GM18502 (cell line): Measurements from ENCODE around the gene TPCN2.
A peak's percentile ranks its signal among the peaks of the same experiment; 100 is the strongest.

Experiments used
- ATAC-seq: cut with Tn5 transposase; IDR thresholded peaks from one replicate; pipeline ENCODE4 v1.9.1; 2021; ENCODE audit warnings: mild to moderate bottlenecking; ENCODE audit not compliant: unreplicated experiment, poor library complexity

The TPCN2 gene

DNA sequence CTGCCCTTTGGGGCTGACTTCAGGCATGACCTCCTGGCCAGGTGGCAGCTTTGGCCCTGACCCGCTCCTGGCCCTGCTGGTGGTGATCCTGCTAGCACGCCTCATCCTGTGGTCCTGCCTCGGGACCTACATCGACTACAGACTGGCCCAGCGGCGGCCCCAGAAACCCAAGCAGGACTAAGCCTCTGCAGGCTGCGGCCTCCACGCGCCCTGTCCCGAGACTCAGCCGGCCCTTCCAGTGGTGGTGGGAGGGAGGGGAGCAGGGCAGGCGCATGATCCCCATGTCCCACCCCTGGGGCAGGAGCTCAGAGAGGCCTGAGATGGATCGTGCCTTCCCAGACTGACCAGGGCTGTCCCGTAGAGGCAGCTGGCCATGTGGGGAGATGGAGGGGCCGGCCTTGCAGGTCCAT, 109.1 kb downstream of the TPCN2 start:
- ATAC-seq, result no peak

DNA sequence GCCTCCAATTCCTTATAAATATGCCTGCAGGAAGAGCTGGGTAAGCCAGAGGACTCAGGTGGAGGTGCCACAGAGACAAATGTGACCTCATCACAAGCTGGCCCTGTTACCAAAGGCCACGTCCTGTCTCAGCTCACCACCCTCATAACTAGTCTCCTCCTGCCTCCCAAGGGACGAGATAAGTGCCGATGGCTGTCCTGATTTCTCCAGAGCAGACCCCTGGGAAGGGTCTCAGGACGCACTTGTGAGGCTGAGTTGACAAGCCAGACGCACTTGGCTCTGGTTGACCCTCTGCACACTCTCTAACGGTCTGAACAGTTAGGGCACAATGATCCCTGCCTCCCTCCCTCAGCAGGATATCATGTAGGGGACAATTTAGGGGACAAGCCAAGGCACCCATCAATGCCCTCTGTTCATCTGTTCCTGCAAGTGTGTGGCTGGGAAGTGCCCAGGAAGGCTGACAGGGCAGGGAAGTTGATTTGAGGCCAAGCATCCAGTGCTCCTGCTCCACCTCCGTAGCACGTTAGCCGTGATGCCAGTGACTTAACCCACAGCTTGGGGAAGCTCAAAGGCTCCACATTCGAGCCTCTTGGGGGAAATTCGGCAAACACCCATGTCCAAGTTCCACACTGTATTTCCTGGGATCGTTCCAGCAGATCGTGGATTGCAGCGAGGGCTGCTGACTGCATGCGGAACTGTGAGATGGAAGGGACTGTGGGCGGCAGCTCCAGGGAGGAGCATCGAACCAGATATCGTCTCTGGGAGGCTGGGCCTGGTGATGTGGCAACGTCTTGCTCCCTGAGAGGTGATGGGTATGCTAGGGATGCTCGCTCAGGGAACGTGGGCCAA, 109.8 kb downstream of the TPCN2 start:
- no peak for ATAC-seq

DNA sequence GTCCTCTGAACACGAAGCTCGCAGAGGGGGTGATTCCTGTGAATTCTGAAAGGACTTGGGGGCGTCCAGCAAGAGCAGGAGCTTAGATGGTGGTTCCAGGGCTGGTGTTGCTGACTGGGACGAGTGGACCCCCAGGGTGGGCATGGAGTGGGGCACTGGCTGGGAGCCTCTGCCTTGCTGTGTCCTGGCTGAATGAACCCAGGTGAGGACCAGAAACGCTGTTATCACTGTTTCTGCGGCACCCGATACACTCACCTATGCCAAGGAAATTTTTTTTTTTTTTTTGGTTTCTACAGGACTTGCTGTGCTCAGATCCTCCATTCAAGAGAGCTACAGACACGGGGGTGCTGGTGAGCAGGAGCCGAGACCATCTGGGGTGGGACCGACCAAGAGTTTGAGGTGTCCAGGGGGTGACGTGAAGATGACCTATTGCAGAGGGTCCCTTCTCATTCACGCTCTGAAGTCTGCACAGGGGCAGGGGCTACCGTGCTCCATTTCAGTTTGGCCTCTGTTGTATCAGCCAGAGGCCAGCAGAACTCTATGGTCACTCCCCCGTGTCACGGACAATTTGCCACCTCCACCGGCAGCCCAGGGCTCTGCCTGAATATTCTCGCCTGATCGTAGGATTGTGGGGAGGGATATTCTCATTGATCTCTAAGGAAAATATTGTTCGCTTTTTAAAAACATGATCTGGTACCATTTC, 110.6 kb downstream of the TPCN2 start:
- ATAC-seq, result no peak

DNA sequence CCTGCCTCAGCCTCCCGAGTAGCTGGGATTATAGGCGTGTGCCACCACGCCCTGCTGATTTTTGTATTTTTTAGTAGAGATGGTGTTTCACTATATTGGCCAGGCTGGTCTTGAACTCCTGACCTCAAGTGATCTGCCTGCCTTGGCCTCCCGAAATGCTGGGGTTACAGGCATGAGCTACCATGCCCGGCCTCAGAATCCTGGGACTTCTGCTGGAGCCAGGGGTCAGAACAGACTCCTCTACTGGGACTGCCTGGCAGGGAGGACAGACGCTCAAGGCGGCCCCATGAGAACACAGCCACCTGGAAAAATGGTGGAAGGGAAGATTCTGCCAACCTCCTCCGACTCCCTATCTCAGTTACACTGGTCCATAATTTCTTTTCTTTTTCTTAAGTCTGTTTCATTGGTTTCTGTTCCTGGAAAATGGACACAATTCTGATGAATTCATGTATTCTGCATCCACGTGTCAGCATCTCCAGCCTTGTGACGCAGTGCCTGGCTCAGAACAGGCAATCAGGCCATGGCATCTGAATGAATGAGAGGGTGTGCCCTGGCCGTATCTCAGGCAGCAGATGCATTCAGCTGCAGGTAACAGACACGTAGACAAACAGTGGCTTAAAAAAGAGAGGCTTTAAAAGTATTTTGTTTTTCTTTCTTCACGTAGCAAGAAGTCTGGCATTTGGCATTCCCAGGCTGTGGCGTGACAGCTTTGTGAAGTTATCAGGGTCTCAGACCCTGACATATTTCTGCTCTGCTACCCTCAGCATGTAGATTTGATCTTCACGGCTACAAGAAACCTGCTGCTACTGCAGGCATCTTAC, 111.8 kb downstream of the TPCN2 start:
- ATAC-seq, result no peak

DNA sequence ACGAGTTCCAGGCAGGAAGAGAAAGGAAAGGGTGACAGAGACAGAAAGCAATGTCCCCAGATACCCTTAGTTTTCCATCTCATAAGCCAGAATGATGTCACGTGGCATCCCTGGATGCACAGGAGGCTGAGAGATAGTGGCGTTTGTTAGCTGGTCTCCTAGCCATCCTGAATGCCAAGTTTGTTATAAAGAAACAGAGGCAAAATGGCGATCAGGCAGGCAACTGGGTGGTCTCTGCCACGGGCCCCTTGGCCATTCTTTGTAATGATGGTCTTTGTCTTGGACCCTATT, 112.3 kb downstream of the TPCN2 start:
- ATAC-seq, result no peak

DNA sequence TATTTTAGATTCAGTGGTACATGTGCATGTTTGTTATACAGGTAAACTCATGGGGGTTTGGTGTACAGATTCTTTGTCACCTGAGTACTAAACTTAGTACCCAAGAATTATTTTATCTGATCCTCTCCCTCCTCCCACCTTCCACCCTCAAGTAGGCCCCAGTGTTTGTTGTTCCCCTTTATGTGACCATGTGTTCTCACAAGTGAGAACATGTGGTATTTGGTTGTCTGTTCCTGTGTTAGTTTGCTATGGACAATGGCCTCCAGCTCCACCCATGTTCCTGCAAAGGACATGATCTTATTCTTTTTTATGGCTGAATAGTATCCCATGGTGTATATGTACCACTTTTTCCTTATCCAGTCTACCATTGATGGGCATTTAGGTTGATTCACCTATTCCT, 113.8 kb downstream of the TPCN2 start:
- no peak for ATAC-seq

DNA sequence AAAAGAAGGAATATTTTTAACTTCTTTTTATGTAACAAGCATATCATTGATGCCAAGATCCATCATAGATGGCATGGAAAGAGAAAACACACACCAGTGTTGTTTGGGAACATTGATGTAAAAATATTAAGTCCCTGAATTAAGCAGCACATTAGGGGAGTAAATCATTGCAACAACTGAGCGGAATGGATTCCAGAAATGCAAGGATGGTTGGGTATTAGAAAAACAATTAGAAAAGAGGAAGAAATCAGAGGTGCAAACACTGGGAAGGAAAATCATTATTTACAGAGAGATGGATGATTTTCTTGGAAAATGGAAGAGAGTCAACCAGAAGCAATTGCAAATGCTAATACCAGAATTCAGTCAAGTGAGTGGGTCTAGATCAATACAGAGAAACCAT, 115.1 kb downstream of the TPCN2 start:
- ATAC-seq, result no peak

DNA sequence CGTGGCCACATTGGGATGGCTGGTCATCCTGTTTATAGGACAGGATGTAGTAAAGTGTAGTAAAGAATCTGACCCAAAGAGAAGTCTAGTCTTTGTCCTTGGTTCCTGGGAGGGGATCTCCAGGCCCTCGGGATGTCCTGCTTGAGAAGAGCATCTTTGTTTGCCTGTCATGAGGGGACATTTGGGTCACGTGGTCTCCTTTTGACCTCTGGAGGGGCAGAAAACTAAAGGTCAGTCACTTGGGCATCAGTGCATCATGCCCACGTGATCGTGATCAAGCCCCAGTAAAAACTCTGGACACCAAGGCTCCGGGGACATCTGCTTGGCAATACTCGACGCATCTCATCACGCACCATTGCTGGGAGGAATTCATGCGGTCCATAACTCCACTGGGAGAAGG, 116.1 kb downstream of the TPCN2 start:
- ATAC-seq, result no peak

DNA sequence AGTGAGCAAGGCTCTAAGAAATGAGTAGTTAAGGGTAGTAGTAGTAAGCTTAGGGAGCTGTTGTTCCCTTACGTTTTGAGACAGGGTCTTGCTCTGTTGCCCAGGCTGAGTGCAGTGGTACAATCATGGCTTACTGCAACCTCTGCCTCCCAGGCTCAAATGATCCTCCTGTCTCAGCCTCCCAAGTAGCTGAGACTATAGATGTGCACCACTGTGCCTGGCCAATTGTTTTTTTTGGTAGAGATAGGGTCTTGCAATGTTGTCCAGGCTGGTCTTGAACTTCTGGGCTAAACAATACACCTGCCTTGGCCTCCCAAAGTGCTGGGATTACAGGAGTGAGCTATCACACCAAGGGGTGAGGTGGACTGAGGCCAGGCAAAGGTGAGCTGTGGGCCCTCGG, 117.0 kb downstream of the TPCN2 start:
- ATAC-seq, result no peak

DNA sequence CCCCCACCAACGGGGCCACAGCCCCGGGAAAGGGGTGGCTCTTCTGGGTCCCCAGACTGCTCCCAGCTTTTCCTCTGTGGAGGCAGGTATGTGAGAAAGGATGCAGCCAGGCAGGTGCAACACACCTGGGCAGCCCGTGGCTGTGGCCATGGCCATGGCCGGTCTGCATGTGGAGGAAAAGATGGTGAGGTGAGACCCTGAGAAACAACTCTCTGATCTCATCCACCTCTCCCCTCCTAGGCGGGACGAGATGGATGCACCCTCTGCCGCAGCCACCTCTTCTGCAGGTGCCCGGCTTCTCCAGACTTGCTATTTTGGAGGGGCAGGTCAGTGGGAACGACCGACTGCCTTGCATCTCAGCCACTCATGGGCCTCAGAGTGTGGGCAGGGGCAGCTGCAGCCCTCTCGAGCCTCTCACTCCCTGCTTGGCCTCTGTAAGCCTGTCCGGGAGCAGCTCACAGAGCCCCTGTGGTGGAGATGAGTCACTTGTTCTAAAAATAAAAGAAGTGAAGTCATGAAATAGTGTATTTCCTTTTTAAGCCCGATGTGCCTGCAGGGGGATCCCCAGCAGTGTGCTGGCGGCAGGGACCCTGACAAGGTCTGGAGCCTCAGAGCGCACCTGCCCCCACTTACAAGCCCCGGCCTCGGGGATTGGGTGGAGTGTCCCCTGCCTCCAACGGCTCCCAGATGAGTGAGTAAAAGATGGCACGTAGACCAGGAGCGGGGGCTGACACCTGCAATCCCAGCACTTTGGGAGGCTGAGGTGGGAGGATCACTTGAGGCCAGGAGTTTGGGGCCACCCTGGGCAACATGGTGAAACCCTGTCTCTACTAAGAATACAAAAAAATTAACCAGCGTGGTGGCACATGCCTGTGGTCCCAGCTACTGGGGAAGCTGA, 117.7 kb downstream of the TPCN2 start:
- peak; percentile 93 for ATAC-seq

DNA sequence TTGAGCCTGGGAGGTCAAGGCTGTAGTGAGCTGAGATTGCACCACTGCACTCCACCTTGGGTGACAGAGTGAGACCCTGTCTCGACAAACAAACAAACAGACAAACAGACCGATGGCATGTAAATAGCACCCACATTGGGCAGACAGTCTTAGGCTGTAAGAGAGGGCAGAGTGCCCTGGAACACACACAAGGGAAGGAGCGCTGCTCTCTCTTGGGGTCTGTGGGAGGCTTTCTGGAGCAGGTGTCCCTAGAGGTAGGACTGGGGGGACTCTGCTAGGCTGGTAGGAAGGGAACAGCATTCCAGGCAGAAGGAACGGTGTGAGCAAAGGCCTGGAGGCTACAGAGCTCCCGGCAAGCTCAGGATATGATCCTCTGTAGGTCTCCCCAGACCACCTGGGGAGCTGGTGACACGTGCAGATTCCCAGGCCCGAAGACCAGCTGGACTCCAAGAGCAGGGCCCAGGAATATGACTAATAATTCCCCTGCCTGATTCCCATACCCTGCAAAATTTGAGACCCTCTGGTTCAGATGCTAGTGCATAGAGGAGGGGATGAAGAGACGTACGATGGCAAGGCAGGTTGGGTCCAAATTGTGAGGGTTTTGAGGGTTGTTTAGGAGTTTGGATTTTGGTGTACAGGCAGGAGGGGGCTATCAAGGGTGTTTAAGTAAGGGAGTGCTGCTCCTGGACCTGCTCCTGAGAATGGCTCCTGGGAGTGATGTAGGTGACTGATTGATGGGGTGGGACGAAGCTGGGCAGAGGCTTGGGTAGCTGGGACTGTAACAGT, 118.6 kb downstream of the TPCN2 start:
- ATAC-seq, result peak; percentile 17

DNA sequence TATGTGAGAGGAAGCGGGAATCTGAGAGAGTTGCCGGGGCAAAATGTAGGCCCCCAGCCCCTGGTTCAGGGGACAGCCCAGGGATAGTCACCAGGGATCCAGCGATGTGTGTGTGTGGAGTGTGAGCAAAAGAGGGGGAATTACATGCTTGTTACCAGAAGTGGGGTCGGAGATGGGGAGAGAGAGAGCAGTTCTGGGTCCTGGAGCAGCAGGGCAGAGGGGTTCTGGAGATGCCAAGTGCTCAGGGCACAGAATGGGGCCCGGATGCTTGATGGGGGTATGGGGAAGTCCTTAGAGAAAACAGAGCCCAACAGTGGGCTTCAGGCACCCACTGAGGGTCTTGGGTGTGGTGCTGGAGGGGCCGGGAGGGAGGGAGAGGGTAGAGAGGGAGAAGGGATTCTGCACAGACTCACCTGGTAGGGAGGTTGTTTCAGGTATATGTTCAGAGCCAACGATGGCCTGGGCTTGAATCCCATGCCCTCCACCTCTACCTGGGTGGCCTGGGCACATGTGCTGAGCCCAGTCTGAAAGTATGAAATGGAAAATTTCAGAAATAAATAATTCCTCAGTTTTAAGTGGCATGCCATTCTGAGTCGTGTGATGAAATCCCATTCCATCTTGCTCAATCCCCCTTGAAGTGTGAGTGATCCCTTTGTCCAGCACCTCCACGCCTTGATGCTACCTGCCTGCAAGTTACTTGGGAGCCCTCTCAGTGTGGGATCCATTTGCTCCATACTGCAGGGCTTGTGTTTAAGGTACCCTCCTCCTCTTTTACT, 119.4 kb downstream of the TPCN2 start:
- ATAC-seq, result no peak

DNA sequence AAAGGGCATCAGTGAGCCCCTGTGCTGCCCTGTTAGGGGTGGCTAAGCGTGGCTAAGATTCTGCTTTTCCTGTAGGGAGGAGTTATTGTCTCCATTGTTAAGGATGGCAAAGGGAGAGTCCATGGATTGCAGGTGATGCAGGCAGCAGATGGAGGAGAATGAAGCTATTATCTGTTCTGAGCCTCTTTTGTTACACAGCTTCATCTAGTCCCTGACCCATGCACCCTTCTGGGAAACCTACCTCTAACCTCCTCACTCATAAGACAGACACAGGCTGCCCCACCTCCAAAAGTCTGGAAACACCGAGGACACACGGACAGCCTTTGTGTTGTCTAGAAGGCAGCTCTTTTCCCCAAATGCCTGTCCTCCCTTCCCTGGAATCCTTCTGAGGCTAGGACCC, 120.7 kb downstream of the TPCN2 start:
- no peak for ATAC-seq

DNA sequence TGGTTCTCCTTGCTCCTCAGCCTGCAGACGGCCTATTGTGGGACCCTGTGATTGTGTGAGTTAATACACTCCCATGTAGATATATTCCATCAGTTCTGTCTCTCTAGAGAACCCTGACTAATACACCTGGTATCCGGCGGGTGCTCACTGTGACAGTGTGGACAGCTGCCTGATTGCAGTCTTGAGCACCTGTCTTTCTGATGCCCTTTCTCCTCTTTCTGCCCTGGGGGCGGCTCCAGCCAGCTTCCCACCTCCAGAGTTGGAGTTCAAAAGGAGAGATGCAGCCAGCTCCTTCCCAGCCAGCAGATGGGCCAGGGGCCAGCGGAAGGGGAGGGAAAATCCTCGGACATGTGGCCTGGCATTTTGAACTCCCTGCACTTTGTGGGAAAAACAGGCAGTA, 122.0 kb downstream of the TPCN2 start:
- ATAC-seq, result no peak

DNA sequence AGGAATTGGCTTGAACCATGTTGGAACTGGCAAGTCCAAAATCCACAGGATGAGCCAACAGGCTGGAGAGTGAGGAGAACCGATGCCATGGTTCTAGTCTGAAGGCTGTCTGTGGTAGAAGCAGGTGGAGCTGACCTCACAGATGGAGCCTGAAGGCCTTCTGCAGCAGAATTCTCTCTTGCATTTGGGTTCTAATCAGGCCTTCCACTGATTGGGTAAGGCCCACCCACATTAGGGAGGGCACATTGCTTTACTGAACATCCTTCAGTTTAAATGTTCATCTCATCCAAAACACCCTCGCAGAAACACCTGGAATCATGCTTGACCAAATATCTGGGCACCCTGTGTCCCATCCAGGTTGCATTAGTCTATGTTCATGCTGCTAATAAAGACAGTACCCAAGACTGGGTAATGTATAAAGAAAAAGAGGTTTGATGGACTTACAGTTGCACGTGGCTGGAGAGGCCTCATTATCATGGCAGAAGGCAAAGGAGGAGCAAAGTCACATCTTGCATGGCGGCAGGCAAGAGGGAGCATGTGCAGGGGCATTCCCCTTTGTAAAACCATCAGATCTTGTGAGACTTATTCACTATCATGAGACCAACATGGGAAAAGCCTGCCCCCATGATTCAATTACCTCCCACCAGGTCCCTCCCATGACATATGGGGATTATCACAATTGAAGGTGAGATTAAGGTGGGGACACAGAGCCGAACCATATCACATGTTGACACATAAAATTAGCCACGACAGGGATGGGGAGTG, 122.9 kb downstream of the TPCN2 start:
- ATAC-seq, result no peak

DNA sequence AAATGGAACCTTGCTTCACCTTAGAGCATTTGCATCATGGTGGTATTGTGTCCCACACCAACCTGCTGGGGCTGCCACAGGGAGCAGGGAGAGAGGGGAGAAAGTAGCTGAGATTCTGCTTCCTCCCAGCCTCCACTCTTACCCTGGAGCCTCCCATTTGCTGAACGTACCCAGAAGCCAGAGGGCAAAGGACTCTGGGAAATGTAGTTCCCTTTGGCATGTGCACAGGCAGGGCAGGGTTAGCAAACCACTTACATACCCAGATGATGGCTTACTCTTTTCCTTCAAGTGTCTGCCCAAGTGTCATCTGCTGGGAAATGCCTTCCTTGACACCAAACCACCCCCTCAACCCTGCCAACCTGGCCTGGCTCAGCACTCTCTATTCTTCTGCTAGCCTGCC, 123.9 kb downstream of the TPCN2 start:
- no peak for ATAC-seq

DNA sequence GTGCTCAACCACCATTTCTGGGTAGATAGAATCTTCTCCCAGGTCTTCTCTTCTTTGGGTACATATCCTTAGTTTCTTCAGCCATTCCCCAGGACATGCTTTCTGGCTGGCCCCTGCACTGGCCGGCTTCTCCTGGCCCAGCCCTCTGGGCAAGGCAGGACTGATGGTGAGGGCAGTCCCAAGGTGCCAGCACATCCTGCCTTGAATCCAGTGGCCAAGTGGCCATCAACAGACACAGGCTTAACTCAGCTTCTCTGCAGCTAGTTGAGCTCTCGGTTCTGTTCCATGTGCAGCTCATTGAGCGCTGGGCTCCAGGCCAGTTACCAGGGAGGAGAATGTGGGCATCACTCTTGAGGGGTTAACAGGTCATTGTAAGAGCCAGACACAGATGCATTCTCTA, 124.6 kb downstream of the TPCN2 start:
- no peak for ATAC-seq
